GM19328 (cell line): ENCODE data around the gene PLIN5.
"Not testable (repeated sequence)": the region's sequence is repeated elsewhere in the genome, so short reads cannot be mapped to it uniquely, and the experiment has no call there.

Source experiments
- ATAC-seq: cut with Tn5 transposase; IDR thresholded peaks from one replicate; pipeline ENCODE4 v1.9.1; 2021; ENCODE audit warnings: mild to moderate bottlenecking, moderate library complexity; ENCODE audit not compliant: unreplicated experiment

Gene PLIN5

GRCh38 chr19:4570402-4570801 is 35.4 kb upstream of the PLIN5 start:
- no peak for ATAC-seq

- ATAC-seq, result no peak
Observed at GRCh38 chr19:4568886-4569285, 33.9 kb upstream of the PLIN5 start.

GRCh38 chr19:4567584-4568071 is 32.6 kb upstream of the PLIN5 start:
- no peak for ATAC-seq

GRCh38 chr19:4566402-4567051 is 31.5 kb upstream of the PLIN5 start:
- no peak for ATAC-seq

DNA sequence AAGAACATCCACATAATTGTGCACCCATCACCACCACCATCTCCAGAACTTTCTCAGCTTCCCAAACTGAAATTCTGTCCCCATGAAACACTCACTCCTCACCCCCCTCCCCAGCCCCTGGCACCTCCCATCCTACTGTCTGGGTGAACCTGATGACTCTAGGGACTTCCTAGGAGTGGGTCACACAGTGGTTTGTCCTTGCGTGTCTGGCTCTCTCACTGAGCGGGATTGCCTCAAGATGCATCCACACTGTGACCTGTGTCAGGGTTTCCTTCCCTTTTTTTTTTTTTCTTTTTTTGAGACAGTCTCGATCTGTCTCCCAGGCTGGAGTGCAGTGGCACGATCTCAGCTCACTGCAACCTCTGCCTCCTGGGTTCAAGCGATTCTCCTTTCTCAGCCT is 28.5 kb upstream of the PLIN5 start:
- not testable (repeated sequence) for ATAC-seq

DNA sequence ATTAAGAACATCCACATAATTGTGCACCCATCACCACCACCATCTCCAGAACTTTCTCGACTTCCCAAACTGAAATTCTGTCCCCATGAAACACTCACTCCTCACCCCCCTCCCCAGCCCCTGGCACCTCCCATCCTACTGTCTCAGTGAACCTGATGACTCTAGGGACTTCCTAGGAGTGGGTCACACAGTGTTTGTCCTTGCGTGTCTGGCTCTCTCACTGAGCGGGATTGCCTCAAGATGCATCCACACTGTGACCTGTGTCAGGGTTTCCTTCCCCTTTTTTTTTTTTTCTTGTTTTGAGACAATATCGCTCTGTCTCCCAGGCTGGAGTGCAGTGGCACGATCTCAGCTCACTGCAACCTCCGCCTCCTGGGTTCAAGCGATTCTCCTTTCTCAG is 27.1 kb upstream of the PLIN5 start:
- not testable (repeated sequence) for ATAC-seq

- no peak for ATAC-seq
Observed at GRCh38 chr19:4559569-4559968, 24.5 kb upstream of the PLIN5 start, which contains the start of gene SEMA6B. Gene SEMA6B, minus strand, starts transcription at chr19:4559684. Its CDS starts 1,227 bp downstream, at chr19:4558457.

- ATAC-seq, result no peak
Observed at GRCh38 chr19:4557971-4558941, 23.2 kb upstream of the PLIN5 start.

- no peak for ATAC-seq
Observed at GRCh38 chr19:4557144-4557970, 22.3 kb upstream of the PLIN5 start.

DNA sequence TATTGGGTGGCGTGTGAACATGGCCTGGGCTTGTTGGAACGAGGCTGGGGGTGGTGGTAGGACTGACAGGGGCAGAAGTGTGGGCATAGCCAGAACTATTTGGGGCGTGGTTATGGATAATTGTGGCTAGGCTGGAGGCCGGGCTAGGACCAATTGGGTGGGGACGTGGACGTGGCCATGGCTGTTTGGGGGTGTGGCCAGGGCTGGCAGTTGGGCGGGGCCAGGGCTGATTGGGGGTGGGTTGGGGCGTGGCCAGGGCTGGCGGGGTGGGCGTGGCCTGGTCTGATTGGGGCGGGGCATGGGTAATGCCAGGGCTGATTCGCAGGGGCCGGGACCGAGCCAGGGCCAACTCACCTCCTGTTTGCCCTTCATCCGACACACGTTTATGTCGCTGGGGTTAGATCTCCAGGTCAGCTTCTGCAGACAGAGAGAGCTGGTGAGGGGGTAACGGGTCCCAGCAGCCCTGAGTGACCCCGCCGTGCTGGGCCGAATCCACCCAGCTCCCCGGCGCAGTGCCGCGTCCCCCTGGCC is 21.6 kb upstream of the PLIN5 start:
- ATAC-seq, result no peak

DNA sequence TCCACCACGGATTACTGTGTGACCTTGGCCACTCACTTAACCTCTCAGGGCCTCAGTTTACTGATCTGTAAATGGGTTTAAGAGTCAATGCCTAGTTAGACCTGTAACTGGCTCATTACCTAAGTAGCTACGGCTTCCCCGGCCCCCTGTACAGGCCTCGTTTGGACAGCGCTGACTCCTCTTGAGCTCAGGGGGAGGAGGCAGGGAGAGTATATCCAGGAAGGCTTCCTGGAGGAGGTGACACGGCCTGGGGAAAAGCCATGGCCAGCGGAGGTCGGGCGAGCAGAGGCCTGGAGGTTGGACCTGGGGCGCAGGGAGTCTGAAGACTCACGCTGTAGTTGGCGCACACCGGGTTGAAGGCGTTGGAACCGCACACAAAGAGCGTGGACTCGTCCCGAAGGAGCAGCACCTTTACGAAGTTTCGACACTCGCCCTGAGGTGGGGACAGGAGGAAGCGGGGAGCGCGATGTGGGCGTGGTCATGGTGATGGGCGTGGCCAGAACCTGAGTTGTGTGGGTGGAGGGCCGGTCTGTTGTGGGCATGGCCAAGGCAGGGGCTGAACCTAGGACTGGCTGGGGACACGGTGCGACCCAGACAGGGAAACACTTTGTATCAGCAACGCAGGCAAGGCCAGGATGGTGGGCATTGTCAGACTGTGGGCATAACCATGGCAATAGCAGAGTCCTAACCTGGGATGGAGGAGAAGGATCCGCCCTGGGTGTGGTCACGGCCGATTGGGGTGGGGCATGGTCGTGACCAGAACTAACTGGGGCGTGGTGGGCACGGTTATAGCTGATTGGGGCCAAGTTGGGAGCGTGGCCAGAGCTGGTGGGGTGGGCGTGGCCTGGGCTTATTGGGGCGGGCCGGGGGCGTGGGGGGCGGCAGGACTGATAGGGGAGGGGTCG is 20.9 kb upstream of the PLIN5 start:
- ATAC-seq, result no peak

- no peak for ATAC-seq
Observed at GRCh38 chr19:4554717-4555116, 19.7 kb upstream of the PLIN5 start.

DNA sequence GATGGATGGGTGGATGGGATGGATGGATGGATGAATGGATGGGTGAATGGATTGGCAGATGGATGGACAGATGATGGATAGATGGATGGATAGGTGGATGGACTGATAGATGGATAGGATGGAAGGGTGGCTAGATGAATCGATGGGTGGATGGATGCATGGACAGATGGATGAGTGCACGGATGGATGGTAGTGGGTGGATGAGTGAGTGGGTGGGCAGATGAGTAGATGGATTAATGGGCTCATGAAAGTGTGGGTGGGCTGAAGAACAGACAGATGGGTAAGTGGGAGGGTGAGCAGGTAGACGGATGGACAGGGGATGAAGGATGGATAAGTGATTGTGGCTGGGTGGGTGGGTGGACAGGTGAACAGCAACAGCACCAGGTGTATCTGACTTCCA is 18.8 kb upstream of the PLIN5 start:
- ATAC-seq, result no peak

DNA sequence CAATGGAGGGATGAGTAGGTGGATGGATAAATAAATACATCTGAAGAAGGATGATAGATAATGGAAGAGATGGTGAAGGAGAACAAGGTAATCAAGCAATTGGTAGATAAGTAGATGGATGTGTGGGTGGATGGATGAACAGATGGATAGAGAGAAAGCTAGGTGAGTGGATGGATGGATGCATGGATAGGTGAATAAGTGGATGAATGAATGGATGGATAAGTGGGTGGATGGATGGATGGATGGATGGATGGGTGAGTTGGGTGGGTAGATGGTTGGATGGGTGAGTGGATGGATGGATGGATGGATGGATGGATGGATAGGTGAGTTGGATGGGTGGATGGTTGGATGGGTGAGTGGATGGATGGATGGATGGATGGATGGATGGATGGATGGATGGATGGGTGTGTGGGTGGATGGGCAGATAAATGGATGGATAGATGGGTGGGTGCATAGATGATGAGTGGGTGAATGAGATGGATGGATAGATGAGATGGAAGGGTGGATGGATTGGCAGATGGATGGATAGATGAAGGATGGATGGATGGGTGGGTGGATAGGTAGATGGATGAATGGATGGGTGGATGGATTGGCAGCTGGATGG is 18.2 kb upstream of the PLIN5 start:
- no peak for ATAC-seq

GRCh38 chr19:4552525-4552819 is 17.4 kb upstream of the PLIN5 start:
- no peak for ATAC-seq

DNA sequence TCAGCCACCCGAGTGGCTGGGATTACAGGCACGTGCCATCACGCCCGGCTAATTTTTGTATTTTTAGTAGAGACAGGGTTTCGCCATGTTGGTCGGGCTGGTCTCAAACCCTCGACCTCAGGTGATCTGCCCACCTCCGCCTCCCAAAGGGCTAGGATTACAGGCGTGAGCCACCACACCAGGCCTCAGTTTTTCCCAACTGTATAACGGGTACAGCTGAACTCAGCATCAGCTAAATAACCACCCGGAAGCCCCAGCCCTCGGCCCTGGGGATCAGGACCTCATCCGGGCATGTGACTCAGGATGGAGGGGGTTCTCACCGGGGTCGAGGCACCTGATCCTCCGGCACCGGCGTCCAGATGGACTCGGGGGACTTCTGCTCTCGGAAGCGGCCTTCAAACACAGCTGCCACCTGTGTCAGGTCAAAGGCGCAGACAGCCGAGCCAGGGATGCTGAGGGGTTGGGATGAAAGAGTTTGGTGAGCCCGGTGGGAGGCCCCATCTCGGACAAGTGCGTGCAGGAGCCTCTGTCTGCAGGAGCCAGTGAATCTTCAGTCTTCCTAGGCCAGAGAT is 15.5 kb upstream of the PLIN5 start:
- ATAC-seq, result no peak

- no peak for ATAC-seq
Observed at GRCh38 chr19:4550018-4550417, 15.0 kb upstream of the PLIN5 start.

DNA sequence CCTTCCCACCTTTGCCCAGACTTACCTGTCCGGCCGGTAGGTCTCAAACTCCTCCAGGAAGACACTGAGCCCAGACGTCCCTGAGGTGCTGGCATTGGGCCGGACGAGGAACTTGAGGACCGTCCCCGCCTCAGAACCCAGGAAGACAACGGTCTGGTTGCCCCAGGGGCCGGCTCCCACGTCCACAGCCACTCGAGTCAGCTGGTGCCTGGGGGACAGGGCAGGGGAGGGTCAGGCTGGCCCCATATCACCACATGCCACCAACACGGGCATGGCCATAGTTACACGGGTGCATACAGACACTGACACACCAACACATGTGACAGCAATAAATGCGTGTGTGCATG is 13.2 kb upstream of the PLIN5 start:
- no peak for ATAC-seq
